ENCODE measurements around the gene GMPS.
"Not testable (repeated sequence)": the region's sequence is repeated elsewhere in the genome, so short reads cannot be mapped to it uniquely, and the experiment has no call there.

The GMPS gene

GRCh38 chr3:155870133-155870944 is at the start of gene GMPS:
TSS of gene GMPS (plus strand) at chr3:155870650. CDS start at chr3:155870871, 221 bp downstream.
- peak; percentile 89 to 95 (median 93) for DNase-seq (ENCODE audit: low read depth in 3 of 3)

- DNase-seq (ENCODE audit: low read depth in 3 of 3): not testable (repeated sequence)
Measured at GRCh38 chr3:155828490-155829098, 41.9 kb upstream of the GMPS start.

GRCh38 chr3:155835341-155836071 is 34.9 kb upstream of the GMPS start:
- DNase-seq (ENCODE audit: low read depth in 3 of 3): no peak

- no peak for DNase-seq (ENCODE audit: low read depth in 3 of 3)
Measured at GRCh38 chr3:155843569-155843968, 26.9 kb upstream of the GMPS start.

- DNase-seq (ENCODE audit: low read depth in 3 of 3): no peak
Measured at GRCh38 chr3:155846119-155846518, 24.3 kb upstream of the GMPS start.

- no peak for DNase-seq (ENCODE audit: low read depth in 3 of 3)
Measured at GRCh38 chr3:155847993-155848392, 22.5 kb upstream of the GMPS start.

GRCh38 chr3:155849404-155849803 is 21.0 kb upstream of the GMPS start:
- not testable (repeated sequence) for DNase-seq (ENCODE audit: low read depth in 3 of 3)

- DNase-seq (ENCODE audit: low read depth in 3 of 3): no peak
Measured at GRCh38 chr3:155852341-155852740, 18.1 kb upstream of the GMPS start.

- DNase-seq (ENCODE audit: low read depth in 3 of 3): peak in 2 of 3 experiments; percentile 9 to 18
Measured at GRCh38 chr3:155853214-155854140, 17.0 kb upstream of the GMPS start.

- peak; percentile 93 to 98 (median 97) for DNase-seq (ENCODE audit: low read depth in 3 of 3)
Measured at GRCh38 chr3:155854141-155854940, 16.1 kb upstream of the GMPS start, which contains the start of gene SLC33A1. TSS of gene SLC33A1 (minus strand) at chr3:155854427. CDS start at chr3:155853997, 430 bp downstream.

- no peak for DNase-seq (ENCODE audit: low read depth in 3 of 3)
Measured at GRCh38 chr3:155859859-155860258, 10.6 kb upstream of the GMPS start.

- not testable (repeated sequence) for DNase-seq (ENCODE audit: low read depth in 3 of 3)
Measured at GRCh38 chr3:155860424-155860823, 10.0 kb upstream of the GMPS start.

- DNase-seq (ENCODE audit: low read depth in 3 of 3): no peak
Measured at GRCh38 chr3:155861476-155862183, 8.8 kb upstream of the GMPS start.

- DNase-seq (ENCODE audit: low read depth in 3 of 3): peak in 2 of 3 experiments; percentile 19 to 47
Measured at GRCh38 chr3:155862290-155862982, 8.0 kb upstream of the GMPS start.

- no peak for DNase-seq (ENCODE audit: low read depth in 3 of 3)
Measured at GRCh38 chr3:155863072-155863784, 7.2 kb upstream of the GMPS start.

GRCh38 chr3:155869691-155870090 is 759 bp upstream of the GMPS start:
- DNase-seq (ENCODE audit: low read depth in 3 of 3): no peak

GRCh38 chr3:155870945-155871745 is 695 bp downstream of the GMPS start:
- DNase-seq (ENCODE audit: low read depth in 3 of 3): peak; percentile 11 to 28 (median 16)

- DNase-seq (ENCODE audit: low read depth in 3 of 3): no peak
Measured at GRCh38 chr3:155871746-155872158, 1.3 kb downstream of the GMPS start.
